ENCODE measurements around the gene PHF2. TPM values are rescaled to one million over a fixed set of nuclear protein-coding genes. Genes with fewer than 3 reads are reported as not detected.

The PHF2 gene
- total and polyA plus RNA-seq, 2 of the 4 experiments (the other 2 are of a cell fraction) = 5.9 to 9.5 TPM

GRCh38 chr9:93656426-93657239, 80.2 kb downstream of the PHF2 start:
- H2AFZ ChIP-seq (replicated peaks; ENCODE audit: low read length, poor library complexity) = no peak overlapping the region
- H3K36me3 ChIP-seq (ENCODE audit: control insufficient read depth, insufficient read depth, low read length) = peaks cover 47% of the 10 kb centered on the region
- H3K4me2 ChIP-seq (ENCODE audit: low read depth, low read length) = no peak overlapping the region
- 0 out of 2 replicates have a peak, but pooled peaks cover 1% of the 10 kb centered on the region for H3K9me1 ChIP-seq (ENCODE audit: insufficient read depth, low read length)
- H4K20me1 ChIP-seq (ENCODE audit: insufficient read depth, low read length) = no peaks in the 10 kb centered on the region; the same call in 1 of the 2 replicates
- no peak overlapping the region for H4K91ac ChIP-seq (ENCODE audit: insufficient read depth, low read depth, low read length)
- H2BK120ac ChIP-seq (ENCODE audit: low read depth, low read length) = no peak overlapping the region
- H3K4ac ChIP-seq (ENCODE audit: low read depth, low read length) = no peak overlapping the region
- no peak overlapping the region for H2AK9ac ChIP-seq (replicated peaks; ENCODE audit: low read depth, low read length, poor library complexity)
- H4K8ac ChIP-seq (ENCODE audit: low read depth in 2 of 2, low read length in 2 of 2) = no peak overlapping the region
- no peak overlapping the region for H3K23ac ChIP-seq (ENCODE audit: low read depth, low read length)
- ChIA-PET CTCF (no interaction called here), POLR2A (ENCODE audit: unreplicated experiment) (no interaction called here)
- dilution Hi-C loops (cut with HindIII; ENCODE audit: low sequenced_read_pairs, unreplicated experiment) = no loop called here
- no peaks in the 10 kb centered on the region for H3K4me1 ChIP-seq (ENCODE audit: control insufficient read depth, insufficient read depth, low read length)
- no peak overlapping the region for H3K14ac ChIP-seq (replicated peaks; ENCODE audit: low read depth, low read length)
- H2AK5ac ChIP-seq (ENCODE audit: low read depth, low read length) = no peak overlapping the region
- H3K9ac ChIP-seq (ENCODE audit: low read depth, low read length) = no peak overlapping the region
- 98% methylated on average over 9 of the region's 16 CpGs; no CpG with 5 or more reads in 1 of the 2 experiments for WGBS, 2 experiments (ENCODE audit: extremely low coverage in 2 of 2, insufficient read length in 1 of 2)
- DNase-seq (no peak), ATAC-seq (ENCODE audit: low read depth) (no peak)
- H3K27ac ChIP-seq (ENCODE audit: insufficient read depth, low read length) = no peak overlapping the region
- H4K5ac ChIP-seq (ENCODE audit: low read depth, low read length) = no peak overlapping the region
- no TSS peak for BruUV-seq (replicated peaks)
- intact Hi-C loops (cut with micrococcal nuclease) = no loop called here
- H2BK20ac ChIP-seq (ENCODE audit: low read depth, low read length) = no peak overlapping the region
- in situ Hi-C loops (cut with MboI; ENCODE audit: low sequenced_read_pairs) = no loop called here
- no peak overlapping the region for H2BK5ac ChIP-seq (ENCODE audit: low read depth, low read length, poor library complexity, severe bottlenecking)
- H3K18ac ChIP-seq (ENCODE audit: low read depth, low read length) = no peak overlapping the region
- no peaks in the 10 kb centered on the region; a peak in 1 of 4 replicates for H3K79me1 ChIP-seq (ENCODE audit: low read depth in 1 of 2, low read length in 2 of 2)
- no peaks in the 10 kb centered on the region for H3K27me3 ChIP-seq (ENCODE audit: control insufficient read depth, insufficient read depth, low read length)
- H2BK15ac ChIP-seq (ENCODE audit: low read depth, low read length) = no peak overlapping the region
- no peaks in the 10 kb centered on the region for H3K9me3 ChIP-seq (ENCODE audit: control insufficient read depth, insufficient read depth, low read length)
- H3K4me3 ChIP-seq (ENCODE audit: insufficient read depth, low read depth, low read length) = no peak overlapping the region
- H3K56ac ChIP-seq (ENCODE audit: extremely low read depth, insufficient read depth, low read length) = no peak overlapping the region
- TF ChIP-seq POLR2A (IDR thresholded peaks at IDR 0.05; ENCODE audit: low read depth, low read length) (no peak), CEBPB (IDR thresholded peaks at IDR 0.05; ENCODE audit: low read depth, low read length) (no peak), MXI1 (IDR thresholded peaks at IDR 0.05; ENCODE audit: borderline replicate concordance, low read depth, low read length) (no peak)
